Urothelium cell line (cell line): ENCODE measurements around the gene TMPRSS4.

Source experiments
- DNase-seq: peaks from one replicate; pipeline ENCODE4 v3.0.0; 2011; ENCODE audit warnings: low spot score, mixed read lengths
- FAIRE-seq: peaks from 2 replicates; lab custom pipeline; 2011; peaks lifted over from hg19 to GRCh38; lab: Jason Lieb, UNC

Gene TMPRSS4

DNA sequence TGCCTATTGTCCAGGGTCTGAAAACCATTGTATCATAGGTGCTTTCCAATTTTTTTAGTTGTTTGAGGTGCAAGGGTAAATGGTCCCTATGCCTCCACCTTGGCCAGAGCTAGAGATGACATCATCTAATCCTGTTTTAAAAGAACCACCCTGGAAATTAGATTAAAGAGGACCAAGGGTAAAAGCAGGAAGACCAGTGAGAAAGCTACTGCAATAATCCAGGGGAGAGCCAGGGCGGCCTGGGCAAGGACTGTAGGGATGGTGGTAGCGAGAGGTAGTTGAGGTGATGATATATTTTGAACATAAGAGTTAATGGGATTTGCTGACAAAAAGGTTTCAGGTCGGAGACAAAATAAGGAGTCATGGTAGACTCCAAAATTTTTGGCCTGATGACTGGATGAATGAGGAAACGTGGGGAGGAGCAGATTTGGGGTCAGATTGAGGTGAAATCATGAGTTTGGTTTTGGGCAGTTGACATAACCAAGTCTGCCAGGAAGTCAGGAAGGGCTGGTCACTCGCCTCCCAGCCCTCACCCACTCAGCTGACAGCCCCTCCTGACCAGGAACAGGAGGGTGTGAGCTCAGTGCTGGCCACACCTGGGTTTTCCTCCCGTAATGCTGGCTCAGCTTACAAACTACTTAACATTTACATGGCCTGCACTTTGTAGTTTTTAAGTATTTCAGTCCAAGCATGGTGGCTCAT, 52.7 kb downstream of the TMPRSS4 start:
- DNase-seq = no peak
- FAIRE-seq = no peak

DNA sequence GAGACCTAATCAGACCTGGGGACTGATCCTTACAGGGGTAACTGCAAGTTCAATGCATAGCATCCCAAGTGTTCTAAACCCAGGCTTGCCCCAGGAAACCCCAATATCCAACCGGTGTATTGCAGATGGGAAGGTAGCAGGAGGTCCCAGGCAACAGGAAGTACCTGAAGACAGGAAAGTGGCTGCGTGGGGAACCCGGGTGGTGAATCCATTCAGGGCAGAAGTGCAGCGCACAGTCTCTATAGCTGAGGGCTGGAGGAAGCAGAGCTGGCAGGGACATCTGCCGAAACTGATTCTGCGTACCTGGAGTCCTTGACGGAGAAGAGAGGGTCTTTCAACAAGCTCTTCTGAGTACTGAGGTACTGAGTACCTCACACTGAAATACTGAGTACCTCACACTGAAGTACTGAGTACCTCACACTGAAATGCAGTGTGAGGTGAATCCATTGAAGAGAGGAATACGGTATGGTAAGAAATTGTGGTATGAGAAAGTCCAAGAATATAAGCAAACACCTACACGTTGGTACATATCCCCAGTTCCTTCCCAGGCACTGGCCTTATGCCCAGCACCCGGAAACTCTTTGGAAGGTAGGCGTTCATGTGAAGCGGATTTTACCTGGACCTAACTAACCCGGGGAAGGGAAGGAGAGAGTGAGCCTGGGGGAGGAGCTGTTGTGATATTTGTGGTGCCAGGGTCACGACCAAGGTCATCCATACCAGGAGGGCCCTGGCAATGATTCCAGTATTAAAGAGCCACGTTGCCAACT, 55.7 kb downstream of the TMPRSS4 start:
- no peak for FAIRE-seq
- DNase-seq = no peak

DNA sequence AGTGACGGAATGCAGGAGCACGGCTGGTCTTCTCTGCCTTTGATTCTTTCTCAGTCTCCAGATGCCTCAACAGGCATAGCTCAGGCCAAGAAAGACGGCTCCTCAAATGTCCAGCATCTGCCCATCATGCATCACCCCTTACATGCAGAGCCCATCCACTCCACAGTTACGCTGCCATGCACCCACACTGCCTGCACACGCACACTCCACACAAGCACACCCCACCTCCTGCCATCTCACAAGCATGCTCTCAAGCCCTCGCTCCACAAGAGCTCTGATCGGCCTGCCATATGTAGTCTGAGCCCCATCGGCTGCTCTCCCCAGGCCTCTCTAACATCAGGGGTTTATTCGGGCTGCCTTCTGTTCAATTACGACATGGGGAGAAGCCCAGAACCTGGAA, 56.9 kb downstream of the TMPRSS4 start:
- no peak for FAIRE-seq

DNA sequence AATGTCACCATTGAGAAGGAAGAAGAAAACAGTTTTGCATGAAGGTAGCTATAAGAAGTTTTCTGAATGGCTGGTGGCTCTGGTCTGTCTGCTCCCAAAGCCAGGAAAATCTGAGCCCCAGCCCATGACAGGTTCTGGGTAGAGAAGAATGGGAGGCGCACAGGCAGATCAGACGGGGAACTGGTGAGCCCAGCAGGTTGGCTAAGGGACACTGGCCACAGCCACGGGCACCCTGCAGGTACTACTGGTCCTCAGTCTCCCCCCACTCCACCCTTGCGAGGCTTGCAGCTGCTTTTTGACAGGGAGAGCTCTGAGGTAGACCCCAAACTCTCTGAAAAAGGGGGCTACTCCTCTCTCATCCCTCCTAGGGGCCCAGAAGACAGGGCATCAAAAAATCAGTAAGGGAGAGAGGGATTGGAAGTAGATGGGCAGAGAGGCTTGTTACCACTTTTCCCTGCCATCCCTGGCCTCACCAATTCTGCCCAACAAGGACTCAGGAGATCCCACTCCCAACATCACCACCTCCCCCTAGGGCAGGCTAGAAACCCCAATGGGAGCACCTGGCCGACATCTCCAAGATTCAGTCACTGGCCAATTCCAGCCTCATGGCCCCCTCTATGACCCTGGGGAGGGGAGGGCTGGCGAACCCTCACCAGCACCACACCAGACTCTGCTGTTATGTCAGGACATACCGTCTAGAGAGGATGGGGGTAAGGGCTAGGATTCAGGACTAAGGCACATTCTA, 58.3 kb downstream of the TMPRSS4 start:
- DNase-seq (no peak), FAIRE-seq (no peak)

More for the DNA sequence above, 56.9 kb downstream of the TMPRSS4 start:
- no peak for DNase-seq

DNA sequence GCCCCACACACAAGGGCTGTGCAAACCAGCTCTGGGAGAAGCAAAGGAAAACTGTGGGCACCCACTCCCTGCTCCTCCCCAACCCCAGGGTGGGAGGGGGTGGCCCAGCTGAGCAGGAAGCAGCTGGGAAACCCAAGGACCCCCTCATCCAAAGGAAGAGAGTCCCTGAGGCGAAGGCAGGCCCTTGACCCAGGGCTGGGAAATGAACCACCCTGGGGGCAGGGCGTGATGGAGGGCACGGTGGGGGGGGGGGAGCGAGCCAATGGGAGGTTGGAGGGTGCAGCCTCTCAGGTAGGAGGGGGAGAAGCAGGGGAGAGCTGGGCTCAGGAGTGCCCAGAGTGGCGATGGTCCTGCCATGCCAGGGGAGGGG, 58.9 kb downstream of the TMPRSS4 start:
- no peak for FAIRE-seq
- no peak for DNase-seq

DNA sequence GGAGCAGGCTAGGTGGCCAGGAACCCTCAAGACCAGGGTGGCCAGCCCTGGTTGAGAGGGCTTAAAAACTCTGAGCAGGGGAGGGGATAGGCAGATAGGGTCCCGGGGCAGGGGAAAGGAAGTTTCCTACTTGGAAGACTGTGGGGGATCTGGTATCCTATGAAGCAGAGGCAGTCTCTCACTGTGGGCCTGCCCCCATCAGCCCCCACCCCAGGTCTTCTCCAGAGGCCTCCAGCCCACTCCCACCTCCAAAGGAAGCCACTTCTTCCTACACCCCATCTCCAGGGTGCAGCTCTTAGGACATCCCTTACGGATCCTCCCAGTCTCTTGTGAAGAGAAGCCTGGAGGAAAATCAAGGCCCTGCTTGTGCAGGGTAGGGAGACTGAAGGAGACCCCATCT, 59.5 kb downstream of the TMPRSS4 start:
- DNase-seq (no peak), FAIRE-seq (no peak)

DNA sequence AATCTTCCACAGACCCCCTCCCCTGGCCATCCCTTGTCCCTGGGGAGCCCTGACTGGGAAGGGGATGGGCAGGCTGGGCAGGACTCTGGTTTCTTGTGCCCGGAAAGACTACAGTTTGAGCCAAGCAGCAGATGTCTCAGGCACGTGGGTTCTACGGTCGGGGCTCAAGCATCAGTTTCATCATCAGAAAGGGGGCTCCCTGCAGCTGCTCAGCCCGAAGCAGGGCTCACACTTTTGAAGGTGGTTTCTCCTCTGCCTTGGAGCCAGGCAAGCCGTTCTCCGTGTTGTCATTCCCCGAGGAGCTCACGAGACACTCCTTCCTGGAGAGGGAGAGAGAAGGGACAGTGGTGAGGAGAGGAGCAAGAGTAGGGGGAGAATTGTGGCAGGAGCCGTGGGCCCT, 59.9 kb downstream of the TMPRSS4 start:
- FAIRE-seq = no peak
- no peak for DNase-seq

DNA sequence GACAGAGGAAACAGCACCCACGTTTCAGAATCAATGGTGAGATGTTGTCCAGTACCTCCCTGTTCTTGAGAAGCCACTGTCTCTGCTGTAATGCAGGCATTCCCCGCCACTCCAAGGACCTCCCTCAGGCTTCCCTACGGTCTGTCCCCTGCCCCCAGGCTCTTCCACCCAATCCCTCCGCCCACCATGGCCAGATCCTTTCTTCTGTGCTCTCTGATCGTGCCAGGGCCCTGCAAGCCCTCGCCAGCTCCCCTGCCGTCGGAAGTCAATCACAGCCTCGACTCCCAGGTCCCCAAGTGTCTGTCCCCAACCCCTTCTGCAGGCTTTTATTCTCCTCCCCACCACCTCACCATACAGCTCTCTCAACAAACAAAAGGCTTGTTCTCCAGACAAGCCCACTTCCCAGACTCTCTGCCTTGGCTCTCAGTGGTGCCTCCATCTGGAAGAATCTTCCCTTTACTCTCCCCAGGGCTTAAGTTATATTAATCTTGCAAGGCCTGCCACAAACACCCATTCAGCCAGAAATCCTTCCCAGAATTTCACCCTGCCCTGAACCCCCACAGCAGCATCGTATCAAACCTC, 62.1 kb downstream of the TMPRSS4 start:
- FAIRE-seq (no peak), DNase-seq (no peak)

DNA sequence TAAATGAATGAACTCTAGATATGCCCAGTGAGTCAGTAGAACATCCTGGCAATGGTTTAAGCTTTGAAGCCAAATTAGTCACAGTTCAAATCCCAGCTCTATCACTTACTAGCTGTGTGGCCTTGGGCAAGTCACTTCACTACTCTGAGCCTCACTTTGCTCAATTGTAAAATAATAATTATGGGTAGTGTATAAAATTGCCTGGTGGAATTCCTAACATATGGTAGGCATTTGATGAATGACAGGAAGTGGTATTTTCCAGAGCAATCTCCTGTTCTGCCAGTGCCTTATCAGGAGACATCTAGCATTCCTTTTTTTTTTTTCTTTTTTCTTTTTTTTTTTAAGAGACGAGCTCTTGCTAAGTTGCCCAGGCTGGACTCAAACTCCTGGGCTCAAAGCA, 62.7 kb downstream of the TMPRSS4 start:
- DNase-seq = no peak
- FAIRE-seq = no peak

DNA sequence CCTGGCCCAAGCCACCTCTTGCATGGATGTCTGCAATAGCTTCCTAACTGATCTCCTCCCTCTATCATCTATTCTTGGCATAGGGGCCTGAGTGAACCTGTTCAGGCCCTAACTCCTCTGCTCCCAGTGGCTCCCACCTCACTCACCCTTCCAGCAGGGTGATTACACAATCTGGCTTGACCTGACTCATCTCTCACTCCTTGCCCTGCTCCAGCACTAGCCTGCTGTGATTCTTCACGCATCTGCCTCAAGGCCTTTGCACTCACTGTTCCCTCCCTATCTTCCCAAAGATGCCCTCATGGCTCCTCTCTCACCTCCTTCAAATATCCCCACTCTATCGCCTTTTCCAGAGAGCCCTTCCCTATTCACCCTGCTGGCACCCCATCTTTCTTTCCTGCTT, 65.2 kb downstream of the TMPRSS4 start:
- DNase-seq = no peak
- FAIRE-seq = no peak

DNA sequence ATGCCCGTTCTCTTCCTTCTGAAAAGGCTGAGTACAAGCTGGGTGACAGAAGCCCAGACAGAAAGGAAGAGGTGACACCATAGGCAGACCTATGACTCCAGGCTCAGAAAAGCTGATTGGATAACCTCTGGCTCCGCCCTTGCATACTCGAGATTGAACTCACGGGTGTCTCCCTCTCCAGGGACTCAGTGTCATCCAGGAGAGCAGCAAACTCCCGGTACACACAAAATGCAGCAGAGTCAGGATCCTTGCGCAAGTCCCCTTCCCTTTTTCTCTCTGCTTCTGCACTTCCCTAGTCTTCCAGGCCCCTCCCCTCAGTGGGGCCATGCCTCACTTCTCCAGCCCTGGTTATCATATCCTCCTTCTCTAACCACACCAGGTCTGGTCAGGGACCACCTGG, 65.9 kb downstream of the TMPRSS4 start:
- DNase-seq (no peak), FAIRE-seq (no peak)

DNA sequence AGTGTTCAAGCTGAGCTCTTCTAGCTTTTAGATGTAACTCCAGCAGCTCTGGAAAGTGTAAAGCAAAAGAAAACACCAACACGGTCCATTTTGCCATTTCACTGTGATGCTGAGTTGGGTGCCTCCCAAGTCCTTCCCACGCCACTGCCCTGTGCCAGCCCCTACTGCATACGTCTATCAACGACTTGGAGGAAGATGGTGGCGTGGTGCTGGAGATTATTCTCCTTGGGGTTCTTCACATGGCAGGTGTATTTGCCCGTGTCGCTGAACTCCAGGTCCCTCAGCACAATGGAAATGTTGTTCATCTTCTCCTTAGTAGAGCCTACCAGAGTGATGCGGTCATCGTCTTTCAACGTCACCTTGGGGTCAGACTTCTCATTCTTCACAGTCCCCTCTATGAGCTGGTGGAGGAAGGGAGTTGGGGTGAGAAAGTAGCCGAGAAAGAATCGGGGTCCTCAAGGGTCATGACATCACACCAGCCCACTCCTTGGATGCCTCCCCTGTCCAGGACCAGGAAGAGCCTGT, 66.8 kb downstream of the TMPRSS4 start:
- FAIRE-seq = no peak
- no peak for DNase-seq

DNA sequence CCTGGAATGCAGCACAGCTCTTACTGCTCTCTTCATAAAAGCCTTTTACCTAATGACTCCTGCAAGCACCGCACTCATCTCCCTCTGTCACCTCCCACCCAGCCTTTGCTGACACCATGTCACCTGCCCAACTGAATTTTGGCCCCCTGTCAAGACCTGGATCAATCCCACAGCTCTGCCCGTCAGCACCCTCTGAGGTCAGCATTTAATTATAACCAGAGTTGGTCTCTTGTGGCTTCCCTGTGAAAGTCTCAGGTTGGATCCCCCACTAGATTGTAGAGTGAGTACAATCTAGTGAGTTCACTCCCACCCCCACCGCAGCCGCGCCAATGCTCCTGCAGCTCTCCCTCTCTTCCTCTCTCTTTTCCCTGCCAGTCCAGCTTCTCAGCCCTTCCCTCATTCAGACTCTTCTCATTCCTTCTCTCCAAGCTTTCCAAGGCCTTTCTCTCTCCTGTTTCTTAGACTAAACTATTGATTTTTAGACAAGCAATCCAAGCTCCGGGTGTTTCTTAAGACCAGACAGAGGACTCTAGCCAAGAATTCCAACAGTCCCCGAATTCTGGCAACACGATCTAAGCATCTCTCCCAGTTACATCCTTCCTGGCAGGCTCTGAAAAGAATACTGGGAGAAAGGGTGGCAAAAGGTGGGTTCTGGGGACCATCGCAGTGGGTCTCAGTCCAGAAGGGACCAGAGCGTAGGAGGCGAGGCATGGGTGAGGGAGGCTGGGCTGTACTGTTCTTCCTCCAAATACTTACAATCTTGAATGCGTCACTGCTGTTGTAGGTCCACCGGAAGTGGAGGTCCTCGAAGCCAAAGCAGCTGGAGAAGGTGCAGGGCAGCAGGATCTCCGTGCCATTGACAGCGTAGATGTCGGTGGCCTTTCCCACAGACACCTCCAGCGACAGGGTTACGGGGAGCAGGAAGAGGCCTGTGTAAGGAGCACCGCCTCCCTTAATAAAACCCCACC, 67.7 kb downstream of the TMPRSS4 start:
- FAIRE-seq (no peak), DNase-seq (no peak)

DNA sequence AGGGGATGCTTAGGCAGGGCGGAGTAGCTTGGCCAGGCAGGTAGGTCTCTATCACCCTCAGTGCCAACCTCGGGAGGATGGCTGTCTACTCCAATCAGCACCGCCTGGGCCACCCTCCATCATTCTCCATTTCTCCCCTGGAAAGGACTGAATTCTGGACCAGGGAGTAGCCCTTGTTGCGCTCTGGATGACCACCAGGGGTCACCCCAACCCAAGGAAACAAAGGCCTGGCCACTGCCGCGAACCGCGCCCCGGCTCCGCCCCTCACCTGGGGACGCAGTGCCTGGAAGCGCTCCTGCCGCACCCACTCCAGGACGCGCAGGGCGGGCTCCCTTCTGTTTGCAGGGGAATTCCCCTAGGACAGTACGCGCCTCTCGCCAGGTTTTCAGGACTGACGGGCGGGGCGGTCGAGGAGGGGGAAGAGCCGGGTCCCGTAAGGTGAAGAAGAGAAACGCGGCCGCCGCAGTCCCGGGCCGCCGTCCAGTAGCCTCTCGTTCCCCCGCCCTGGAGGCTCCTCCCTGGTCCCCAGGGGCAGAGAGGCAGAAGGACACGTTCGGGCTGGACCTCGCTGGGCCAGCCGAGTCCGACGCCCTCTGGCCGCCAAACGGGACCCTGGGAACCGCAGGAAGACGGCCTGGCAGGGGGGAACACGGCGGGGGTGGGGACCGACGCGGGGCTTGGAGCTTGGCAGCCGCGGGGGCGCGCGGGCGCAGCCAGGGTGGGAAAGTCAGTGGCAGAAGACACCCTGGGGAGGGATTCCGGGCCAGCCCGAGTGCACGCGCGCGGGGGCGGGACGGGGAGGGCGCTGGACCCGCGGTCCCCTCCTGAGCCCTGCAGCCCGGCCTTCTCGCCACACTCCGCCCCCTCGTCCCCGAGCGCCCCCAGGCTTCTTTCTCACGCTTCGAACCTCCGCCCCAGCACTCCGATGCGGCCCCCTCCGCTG, 68.7 kb downstream of the TMPRSS4 start:
- DNase-seq (peak; percentile 91), FAIRE-seq (no peak)

DNA sequence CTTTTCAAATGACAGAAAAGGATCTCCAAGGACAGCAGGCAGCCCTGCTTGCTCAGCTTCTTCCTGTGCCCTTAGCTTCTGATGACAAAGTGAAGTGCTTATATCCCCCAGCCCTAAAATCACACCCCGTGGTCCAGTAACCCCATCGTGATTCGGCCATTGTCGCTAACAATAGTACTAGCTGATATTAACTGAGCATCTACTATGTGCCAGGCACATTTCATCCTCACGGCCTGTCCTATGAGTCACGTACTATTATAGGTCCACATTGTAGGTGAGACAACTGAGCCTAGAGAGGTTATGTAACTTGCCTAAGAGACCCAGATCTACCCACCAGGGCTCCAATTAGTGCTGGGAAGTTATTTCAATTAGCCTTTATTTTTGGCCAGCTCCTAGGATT, 69.7 kb downstream of the TMPRSS4 start:
- DNase-seq (no peak), FAIRE-seq (no peak)

DNA sequence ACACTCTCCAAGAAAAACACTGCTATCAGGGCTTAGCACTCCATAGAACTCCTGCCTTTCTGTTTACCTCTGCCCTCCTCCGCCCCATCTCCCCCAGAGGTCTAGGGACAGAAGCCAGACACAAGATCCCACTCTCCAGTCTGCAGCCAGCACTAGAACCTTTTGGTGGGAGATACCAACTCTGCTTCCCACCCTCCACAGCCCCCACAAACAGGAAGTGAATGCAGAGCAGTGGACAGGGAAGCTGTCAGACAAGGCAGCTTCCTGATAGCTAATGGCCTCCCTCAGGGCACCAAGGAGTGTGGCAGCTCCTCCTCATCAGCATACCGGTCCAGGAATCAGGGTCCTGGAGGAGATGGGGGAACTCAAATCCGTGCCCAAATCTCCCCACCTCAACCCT, 70.6 kb downstream of the TMPRSS4 start:
- FAIRE-seq (no peak), DNase-seq (no peak)

DNA sequence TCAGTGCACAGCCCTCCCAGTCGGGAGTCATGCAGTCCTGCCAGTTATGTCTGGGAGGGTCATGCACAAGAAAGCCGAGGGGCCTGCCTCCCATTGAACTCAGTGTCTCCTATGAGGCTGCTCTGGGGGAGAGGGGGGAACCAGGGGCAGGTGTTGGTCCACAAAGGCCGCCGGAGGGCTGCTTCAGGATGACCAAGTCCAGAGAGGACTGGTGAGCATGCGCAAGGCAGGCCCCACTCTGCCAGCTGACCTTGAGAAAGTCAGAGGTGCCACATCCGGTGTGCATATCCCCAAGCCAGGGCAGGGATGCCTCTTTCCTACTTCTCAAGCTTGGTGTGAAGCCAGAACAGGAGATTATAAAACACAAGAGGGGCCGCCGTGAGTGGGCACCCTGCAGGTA, 71.4 kb downstream of the TMPRSS4 start:
- DNase-seq = no peak
- FAIRE-seq = no peak

DNA sequence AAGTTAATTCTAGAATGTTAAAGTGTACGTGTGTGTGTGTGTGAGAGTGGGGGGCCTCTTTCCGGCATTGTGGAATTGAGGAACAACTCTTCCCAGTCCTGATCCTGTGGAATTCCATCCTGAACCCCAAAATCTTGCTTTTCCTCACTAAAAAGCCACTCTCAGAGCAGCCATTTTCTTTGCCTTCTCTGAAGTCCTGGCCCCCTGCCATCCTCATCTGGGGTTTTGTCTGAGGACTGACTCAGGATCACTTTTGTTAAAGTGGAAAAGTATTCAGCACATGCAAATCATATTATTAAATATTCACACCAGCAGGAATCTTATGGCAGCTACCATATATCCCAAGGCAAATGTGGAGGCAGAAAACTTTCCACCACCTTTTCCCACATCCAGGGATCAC, 72.0 kb downstream of the TMPRSS4 start:
- DNase-seq (no peak), FAIRE-seq (no peak)

DNA sequence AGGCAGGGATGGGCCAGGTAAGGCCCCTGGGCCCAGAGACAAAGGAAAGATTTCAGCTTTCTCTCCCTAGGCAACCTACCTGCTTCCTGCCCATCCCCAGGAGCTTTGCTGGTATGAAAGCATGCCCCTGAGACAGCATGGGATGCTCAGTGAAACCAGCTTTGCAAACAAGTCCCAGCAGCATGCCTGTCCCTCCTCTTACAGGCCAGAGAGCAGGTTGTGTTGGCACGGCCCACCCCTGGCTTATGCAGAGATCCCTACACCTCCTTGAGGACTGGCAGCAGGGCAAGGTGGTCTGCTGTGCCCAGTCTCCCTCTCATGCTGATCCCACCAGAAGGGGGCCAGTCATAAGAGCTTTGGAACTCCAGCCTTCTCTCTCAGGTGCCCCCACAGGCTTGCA, 72.6 kb downstream of the TMPRSS4 start:
- FAIRE-seq = no peak
- no peak for DNase-seq
